GM10248 (cell line): ENCODE data around the gene C1orf115.

Experiments
- CTCF ChIA-PET: fragments of 300-600 bp; sonication (Branson Sonifier 250); formaldehyde crosslinking; extraction: SDS; loops from one replicate; lab custom pipeline; 2021; ENCODE audit warnings: antibody characterized with exemption; lab: Yijun Ruan, JAX
- POLR2A ChIA-PET: fragments of 350-650 bp; sonication (Branson Sonifier 250); formaldehyde crosslinking; extraction: SDS; loops from one replicate; lab custom pipeline; 2020; ENCODE audit warnings: antibody characterized with exemption; lab: Yijun Ruan, JAX
- DNase-seq: peaks from one replicate; pipeline ENCODE4 v3.0.0; 2012; ENCODE audit errors: extremely low spot score
- TF ChIP-seq, protein P1 (sequence below): IDR thresholded peaks from 2 replicates; pipeline ENCODE4 v1.5.1; 2012; ENCODE audit warnings: mild to moderate bottlenecking, low read depth; ENCODE audit errors: extremely low read depth, missing control alignments, control extremely low read depth

The C1orf115 gene

DNA sequence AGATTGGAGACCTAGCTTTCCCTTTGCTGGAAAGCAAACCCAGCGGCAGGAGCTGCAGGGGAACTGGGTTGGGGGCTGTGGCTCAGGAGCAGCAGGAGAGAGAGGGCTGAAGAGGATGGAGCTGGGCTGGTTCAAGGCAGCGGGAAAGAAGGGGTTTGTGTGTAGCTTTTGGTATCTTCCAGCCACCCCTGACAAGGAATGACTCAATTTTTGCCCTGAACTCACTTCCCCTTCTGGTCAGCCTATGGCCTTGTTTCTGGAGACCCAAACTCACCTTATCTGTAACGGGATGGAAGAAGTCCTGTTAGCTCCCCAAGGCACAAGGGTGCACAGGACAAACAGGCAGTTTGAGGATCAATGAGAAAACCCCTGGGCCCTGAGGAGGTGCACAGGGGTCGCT, 13.1 kb downstream of the C1orf115 start:
- ChIA-PET POLR2A (no interaction called here), CTCF (interaction anchor here (0.6 to 3.2 kb wide), 8 partner anchors 10 to 409 kb away, joined by 3 to 15 read pairs (median 4); no protein-coding TSS in a partner anchor)
- DNase-seq: no peak
- TF ChIP-seq, protein P1, sequence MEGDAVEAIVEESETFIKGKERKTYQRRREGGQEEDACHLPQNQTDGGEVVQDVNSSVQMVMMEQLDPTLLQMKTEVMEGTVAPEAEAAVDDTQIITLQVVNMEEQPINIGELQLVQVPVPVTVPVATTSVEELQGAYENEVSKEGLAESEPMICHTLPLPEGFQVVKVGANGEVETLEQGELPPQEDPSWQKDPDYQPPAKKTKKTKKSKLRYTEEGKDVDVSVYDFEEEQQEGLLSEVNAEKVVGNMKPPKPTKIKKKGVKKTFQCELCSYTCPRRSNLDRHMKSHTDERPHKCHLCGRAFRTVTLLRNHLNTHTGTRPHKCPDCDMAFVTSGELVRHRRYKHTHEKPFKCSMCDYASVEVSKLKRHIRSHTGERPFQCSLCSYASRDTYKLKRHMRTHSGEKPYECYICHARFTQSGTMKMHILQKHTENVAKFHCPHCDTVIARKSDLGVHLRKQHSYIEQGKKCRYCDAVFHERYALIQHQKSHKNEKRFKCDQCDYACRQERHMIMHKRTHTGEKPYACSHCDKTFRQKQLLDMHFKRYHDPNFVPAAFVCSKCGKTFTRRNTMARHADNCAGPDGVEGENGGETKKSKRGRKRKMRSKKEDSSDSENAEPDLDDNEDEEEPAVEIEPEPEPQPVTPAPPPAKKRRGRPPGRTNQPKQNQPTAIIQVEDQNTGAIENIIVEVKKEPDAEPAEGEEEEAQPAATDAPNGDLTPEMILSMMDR: no peak

DNA sequence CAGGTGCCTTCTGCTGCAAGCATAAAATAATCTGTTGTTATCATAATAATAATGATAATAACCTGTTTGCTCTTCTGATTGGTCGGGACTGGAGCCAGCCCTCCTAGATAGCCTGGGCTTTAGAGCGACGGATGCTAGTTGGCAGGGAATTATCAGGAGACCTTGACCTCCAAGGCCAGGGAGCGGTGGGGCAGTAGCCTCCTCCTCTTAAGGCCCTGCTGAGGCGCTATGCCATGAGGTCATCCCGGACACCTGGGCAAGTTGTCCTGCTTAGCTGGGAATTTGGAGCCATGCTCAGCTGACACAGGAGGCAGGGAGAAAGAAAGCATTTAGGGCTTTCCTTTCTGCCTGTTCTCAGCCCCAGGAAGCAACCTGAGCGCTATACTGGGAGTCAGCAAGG, 15.6 kb downstream of the C1orf115 start:
- CTCF ChIA-PET: no interaction called here
- no peak for DNase-seq
- POLR2A ChIA-PET: no interaction called here
- TF ChIP-seq, protein P1: no peak

DNA sequence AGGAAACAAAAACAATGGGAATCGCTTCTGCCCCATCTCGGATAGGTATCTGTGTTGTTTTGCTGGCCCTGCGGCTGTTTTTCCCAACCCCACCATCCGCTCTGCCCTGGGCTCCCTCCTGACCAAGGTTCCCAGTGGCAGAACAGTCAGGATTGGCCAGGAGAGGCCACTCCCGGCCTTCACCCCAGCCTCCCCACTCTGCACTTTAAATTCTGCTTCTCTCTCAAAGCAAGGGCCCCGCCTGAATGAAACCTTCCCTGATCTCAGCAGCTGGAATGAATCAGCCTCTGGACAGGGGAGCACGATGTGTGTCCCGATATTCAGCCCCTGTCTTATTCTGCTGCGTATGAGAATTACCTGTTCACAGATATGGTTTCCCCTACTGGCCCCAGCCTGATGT, 16.3 kb downstream of the C1orf115 start:
- DNase-seq: no peak
- ChIA-PET CTCF (no interaction called here), POLR2A (no interaction called here)
- TF ChIP-seq, protein P1: no peak

DNA sequence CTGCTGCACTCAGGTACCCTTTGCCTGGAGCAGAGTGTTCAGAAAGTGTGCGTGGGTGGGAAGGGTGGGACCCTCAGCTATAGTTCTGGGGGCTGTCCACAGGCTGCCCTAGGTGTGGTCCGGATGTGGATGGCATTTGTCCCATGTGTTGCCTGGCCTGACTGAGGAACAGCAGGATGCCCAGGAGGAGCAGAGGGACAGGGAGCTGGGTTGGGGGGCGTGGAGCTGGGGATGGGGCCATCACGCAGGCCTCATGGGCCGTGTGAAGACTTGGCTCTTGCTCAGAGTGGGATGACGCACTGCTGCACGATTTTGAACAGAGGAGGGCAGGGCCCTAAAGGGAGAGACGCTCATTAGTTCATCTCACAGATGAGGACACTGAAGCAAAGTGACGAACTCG, 17.0 kb downstream of the C1orf115 start:
- CTCF ChIA-PET: interaction anchor here (1.1 kb wide), 1 partner anchor 26 kb away, joined by 3 read pairs; no protein-coding TSS in a partner anchor

DNA sequence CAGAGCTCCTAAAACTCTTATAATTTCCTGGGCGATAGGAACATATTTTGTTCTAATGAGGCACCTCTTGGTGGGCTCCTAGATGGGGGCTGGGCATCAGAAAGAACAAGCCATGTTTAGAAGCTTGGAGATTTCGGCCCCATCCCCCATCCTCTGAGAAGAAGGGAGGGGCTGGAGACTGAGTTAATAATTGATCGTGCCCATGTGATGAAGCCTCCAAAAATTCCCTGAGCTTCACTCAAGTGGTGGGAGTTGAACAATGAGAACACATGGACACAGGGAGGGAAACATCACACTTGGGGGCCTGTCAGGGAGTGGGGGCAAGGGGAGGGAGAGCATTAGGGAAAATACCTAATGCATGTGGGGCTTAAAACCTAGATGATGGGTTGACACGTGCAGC, 18.1 kb downstream of the C1orf115 start:
- ChIA-PET CTCF (interaction anchor here (1.1 kb wide), 1 partner anchor 25 kb away, joined by 3 read pairs; no protein-coding TSS in a partner anchor), POLR2A (no interaction called here)
- no peak for DNase-seq
- TF ChIP-seq, protein P1: no peak

More for the DNA sequence above, 17.0 kb downstream of the C1orf115 start:
- DNase-seq: no peak
- TF ChIP-seq, protein P1: no peak
- POLR2A ChIA-PET: no interaction called here

DNA sequence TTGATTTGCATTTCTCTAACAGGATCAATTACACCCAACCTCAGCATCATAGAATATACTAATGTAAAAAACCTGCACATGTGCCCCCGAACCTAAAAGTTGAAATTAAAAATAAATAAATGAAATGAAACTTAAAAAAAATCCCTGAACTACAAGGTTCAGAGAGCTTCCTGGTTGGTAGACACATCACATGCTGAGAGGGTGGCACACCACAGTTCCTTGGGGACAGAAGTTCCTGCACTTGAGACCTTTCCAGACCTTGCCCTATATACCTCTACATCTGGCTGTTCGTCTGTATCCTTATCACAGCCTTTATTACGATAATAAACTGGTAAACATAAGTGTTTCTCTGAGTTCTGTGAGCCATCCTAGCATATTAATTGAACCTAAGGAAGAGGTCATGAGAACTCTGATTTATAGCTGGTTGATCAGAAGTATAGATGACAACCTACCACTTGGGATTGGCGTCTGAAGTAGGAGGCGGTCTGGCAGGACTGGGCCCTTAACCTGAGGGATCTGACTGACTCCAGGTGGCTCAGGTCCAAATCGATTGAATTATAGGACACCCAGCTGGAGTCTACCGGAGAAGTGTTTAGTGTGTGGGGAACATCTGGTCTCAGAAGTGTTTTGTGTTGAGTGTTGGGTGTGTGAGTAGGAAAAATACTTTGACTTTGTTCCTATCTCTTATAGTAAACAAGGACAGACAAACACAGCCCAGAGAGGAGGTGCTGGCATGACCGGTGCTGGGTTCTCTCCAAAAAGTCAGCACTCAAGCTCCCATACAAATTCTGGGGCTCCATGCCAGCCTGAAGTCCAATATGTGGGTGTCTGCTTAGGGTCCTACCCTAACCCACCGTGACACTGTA, 19.0 kb downstream of the C1orf115 start:
- POLR2A ChIA-PET: no interaction called here
- no peak for DNase-seq
- TF ChIP-seq, protein P1: no peak
- CTCF ChIA-PET: interaction anchor here (0.7 to 1.0 kb wide), 3 partner anchors 11 to 60 kb away, joined by 3 read pairs; no protein-coding TSS in a partner anchor
